H1 (cell line): ENCODE measurements around the gene MMP28.

Source experiments
- EP300 ChIP-seq, 2 experiments: IDR thresholded peaks; 1 replicate in 1 of 2; 2 replicates in 1 of 2; pipeline ENCODE4 v1.6.1; 2011 to 2012; ENCODE audit warnings: low read depth in 2 of 2, low read length in 2 of 2, mild to moderate bottlenecking in 2 of 2, borderline replicate concordance in 1 of 2, inconsistent platforms in 1 of 2, moderate library complexity in 1 of 2
- NRF1 ChIP-seq: IDR thresholded peaks from 2 replicates; pipeline ENCODE4 v1.6.1; 2011; ENCODE audit warnings: mild to moderate bottlenecking, low read depth, low read length, improper control_type of control experiment
- TF ChIP-seq, protein P1 (sequence below), 3 experiments: IDR thresholded peaks; 1 replicate in 2 of 3; 2 replicates in 1 of 3; pipeline versions ENCODE4 v1.5.1 to v1.6.1; 2011; ENCODE audit warnings: low read length in 3 of 3, mild to moderate bottlenecking in 3 of 3, inconsistent platforms in 2 of 3, low read depth in 1 of 3, moderate library complexity in 1 of 3; ENCODE audit not compliant: insufficient read depth in 1 of 3; ENCODE audit errors: control extremely low read depth in 1 of 3

DNA sequence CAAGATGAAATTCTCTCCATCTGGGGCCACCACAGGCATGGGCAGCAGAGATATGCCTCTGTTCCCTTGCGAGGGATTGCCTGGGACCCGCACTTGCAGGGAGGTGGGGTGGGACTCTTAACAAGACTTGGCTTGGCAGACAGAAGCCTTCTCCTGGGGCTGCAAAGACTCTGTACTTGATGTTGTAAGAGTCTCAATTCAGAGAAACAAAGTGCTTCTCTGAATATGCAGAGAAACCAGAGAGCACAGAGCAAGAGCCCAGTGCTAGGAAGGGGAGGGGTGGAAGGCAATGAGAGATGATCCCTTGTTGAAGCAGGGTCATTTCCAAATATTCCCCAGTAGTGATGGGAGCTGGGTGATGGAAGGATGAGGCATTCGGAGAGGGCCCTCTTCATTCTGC, 2.2 kb downstream of the MMP28 start:
- TF ChIP-seq, protein P1, sequence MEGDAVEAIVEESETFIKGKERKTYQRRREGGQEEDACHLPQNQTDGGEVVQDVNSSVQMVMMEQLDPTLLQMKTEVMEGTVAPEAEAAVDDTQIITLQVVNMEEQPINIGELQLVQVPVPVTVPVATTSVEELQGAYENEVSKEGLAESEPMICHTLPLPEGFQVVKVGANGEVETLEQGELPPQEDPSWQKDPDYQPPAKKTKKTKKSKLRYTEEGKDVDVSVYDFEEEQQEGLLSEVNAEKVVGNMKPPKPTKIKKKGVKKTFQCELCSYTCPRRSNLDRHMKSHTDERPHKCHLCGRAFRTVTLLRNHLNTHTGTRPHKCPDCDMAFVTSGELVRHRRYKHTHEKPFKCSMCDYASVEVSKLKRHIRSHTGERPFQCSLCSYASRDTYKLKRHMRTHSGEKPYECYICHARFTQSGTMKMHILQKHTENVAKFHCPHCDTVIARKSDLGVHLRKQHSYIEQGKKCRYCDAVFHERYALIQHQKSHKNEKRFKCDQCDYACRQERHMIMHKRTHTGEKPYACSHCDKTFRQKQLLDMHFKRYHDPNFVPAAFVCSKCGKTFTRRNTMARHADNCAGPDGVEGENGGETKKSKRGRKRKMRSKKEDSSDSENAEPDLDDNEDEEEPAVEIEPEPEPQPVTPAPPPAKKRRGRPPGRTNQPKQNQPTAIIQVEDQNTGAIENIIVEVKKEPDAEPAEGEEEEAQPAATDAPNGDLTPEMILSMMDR (IDR thresholded peaks at IDR 0.05; ENCODE audit: control extremely low read depth in 1 of 3, insufficient read depth in 1 of 3, low read depth in 1 of 3, low read length in 3 of 3): no peak
- TF ChIP-seq EP300 (IDR thresholded peaks at IDR 0.05; ENCODE audit: borderline replicate concordance in 1 of 2, low read depth in 2 of 2, low read length in 2 of 2) (no peak), NRF1 (no peak)
